Calu3 (cell line): Measurements from ENCODE around the gene RALGPS1. TPM values are rescaled to one million over a fixed set of nuclear protein-coding genes. Genes with fewer than 3 reads are reported as not detected.

Source experiments
- BruUV-seq: library from RNA; stranded (reverse); fragments of 400-500 nt; replicated peaks from 2 replicates; lab custom pipeline; 2021; lab: Mats Ljungman, UMichigan
- CTCF ChIA-PET: fragments of 300-600 bp; sonication (Branson Sonifier 250); formaldehyde crosslinking; loops from one replicate; lab custom pipeline; 2022; ENCODE audit warnings: antibody characterized with exemption; lab: Charles Lee
- DNase-seq: peaks from one replicate; pipeline ENCODE4 v3.0.0; 2022
- H3K27ac Mint-ChIP-seq: one replicate; pipeline ENCODE4 v1.8.0; 2022; ENCODE audit warnings: mixed read lengths; ENCODE audit not compliant: unreplicated experiment
- H3K27me3 Mint-ChIP-seq: one replicate; pipeline ENCODE4 v1.8.0; 2022; ENCODE audit warnings: mixed read lengths; ENCODE audit not compliant: unreplicated experiment
- H3K36me3 Mint-ChIP-seq: one replicate; pipeline ENCODE4 v1.8.0; 2022; ENCODE audit warnings: mild to moderate bottlenecking, moderate library complexity, mixed read lengths; ENCODE audit not compliant: insufficient read depth, unreplicated experiment
- H3K4me1 Mint-ChIP-seq: one replicate; pipeline ENCODE4 v1.8.0; 2022; ENCODE audit warnings: mild to moderate bottlenecking, low read depth, mixed read lengths; ENCODE audit not compliant: unreplicated experiment
- H3K4me3 Mint-ChIP-seq: one replicate; pipeline ENCODE4 v1.8.0; 2022; ENCODE audit warnings: mild to moderate bottlenecking, low read depth, moderate library complexity, mixed read lengths; ENCODE audit not compliant: unreplicated experiment
- H3K9me3 Mint-ChIP-seq: one replicate; pipeline ENCODE4 v1.8.0; 2022; ENCODE audit warnings: low read depth, mixed read lengths; ENCODE audit not compliant: unreplicated experiment
- CTCF ChIP-seq: fragments of 200-600 bp; IDR thresholded peaks from one replicate; pipeline ENCODE4 v1.8.0; 2022; ENCODE audit warnings: antibody characterized with exemption; ENCODE audit not compliant: unreplicated experiment
- intact Hi-C: fragments of 100-400 bp; cut with micrococcal nuclease; formaldehyde crosslinking; loops from one replicate; pipeline ENCODE4 v1.10.0; 2022; ENCODE audit not compliant: unreplicated experiment
- total RNA-seq: library from RNA; stranded (reverse); gene quantifications from 2 replicates; pipeline ENCODE4 v1.2.3, GENCODE V29; 2022

The RALGPS1 gene
- total RNA-seq, 1 experiment from 2014 or later = 8.3 TPM

GRCh38 chr9:127174386-127175318 is 260.1 kb downstream of the RALGPS1 start:
- H3K36me3 Mint-ChIP-seq = no peaks in the 10 kb centered on the region
- H3K4me1 Mint-ChIP-seq = no peaks in the 10 kb centered on the region
- intact Hi-C loops = no loop called here
- no TSS peak for BruUV-seq
- H3K4me3 Mint-ChIP-seq = no peak overlapping the region
- no peak for TF ChIP-seq CTCF
- CTCF ChIA-PET = no interaction called here
- no peaks in the 10 kb centered on the region for H3K9me3 Mint-ChIP-seq
- no peak overlapping the region for H3K27ac Mint-ChIP-seq
- DNase-seq = no peak
- no peaks in the 10 kb centered on the region for H3K27me3 Mint-ChIP-seq

GRCh38 chr9:127175319-127175715 is 260.7 kb downstream of the RALGPS1 start:
- Mint-ChIP-seq H3K27me3 (no peaks in the 10 kb centered on the region), H3K9me3 (no peaks in the 10 kb centered on the region), H3K36me3 (no peaks in the 10 kb centered on the region), H3K4me3 (no peak overlapping the region), H3K4me1 (no peaks in the 10 kb centered on the region), H3K27ac (no peak overlapping the region)
- CTCF ChIA-PET = no interaction called here
- no TSS peak for BruUV-seq
- intact Hi-C loops = no loop called here
- DNase-seq = no peak
- no peak for TF ChIP-seq CTCF

- H3K27me3 Mint-ChIP-seq = no peaks in the 10 kb centered on the region
- CTCF ChIA-PET = no interaction called here
- DNase-seq = no peak
Measured at GRCh38 chr9:127175764-127176163, 261.2 kb downstream of the RALGPS1 start.

GRCh38 chr9:127176631-127177030 is 262.0 kb downstream of the RALGPS1 start:
- TF ChIP-seq CTCF = no peak
- no peaks in the 10 kb centered on the region for H3K4me1 Mint-ChIP-seq
- H3K4me3 Mint-ChIP-seq = no peak overlapping the region
- BruUV-seq = no TSS peak
- CTCF ChIA-PET = no interaction called here
- H3K9me3 Mint-ChIP-seq = no peaks in the 10 kb centered on the region
- DNase-seq = no peak
- H3K27me3 Mint-ChIP-seq = no peaks in the 10 kb centered on the region
- H3K27ac Mint-ChIP-seq = no peak overlapping the region
- intact Hi-C loops = no loop called here
- H3K36me3 Mint-ChIP-seq = no peaks in the 10 kb centered on the region

More at GRCh38 chr9:127175764-127176163, 261.2 kb downstream of the RALGPS1 start:
- no TSS peak for BruUV-seq
- H3K9me3 Mint-ChIP-seq = no peaks in the 10 kb centered on the region
- intact Hi-C loops = no loop called here
- no peak overlapping the region for H3K27ac Mint-ChIP-seq
- H3K36me3 Mint-ChIP-seq = no peaks in the 10 kb centered on the region
- TF ChIP-seq CTCF = no peak
- no peaks in the 10 kb centered on the region for H3K4me1 Mint-ChIP-seq
- H3K4me3 Mint-ChIP-seq = no peak overlapping the region
